DND-41 (cell line): ENCODE results near the gene PLEKHM3.

Source experiments
- ATAC-seq: fragments of 200-7000 bp; cut with Tn5 transposase; 3 replicates; pipeline ENCODE4 v1.9.1; 2021; ENCODE audit warnings: low read depth; ENCODE audit not compliant: insufficient read depth
- DNase-seq: peaks from one replicate; pipeline ENCODE4 v3.0.0-alpha.2; 2020
- H2AFZ ChIP-seq: 2 replicates; pipeline ENCODE4 v1.6.0; 2012; ENCODE audit warnings: low read depth, low read length
- H3K27ac ChIP-seq: 2 replicates; pipeline ENCODE4 v1.5.1; 2012; ENCODE audit warnings: low read length, inconsistent platforms
- H3K27me3 ChIP-seq: fragments of 200-600 bp; sonication (generic); 2 replicates; pipeline ENCODE4 v1.6.0; 2012; ENCODE audit warnings: low read length, mild to moderate bottlenecking, inconsistent platforms; ENCODE audit not compliant: insufficient read depth, poor library complexity
- H3K36me3 ChIP-seq: 2 replicates; pipeline ENCODE4 v1.5.1; 2012; ENCODE audit warnings: low read length, inconsistent platforms; ENCODE audit not compliant: insufficient read depth
- H3K4me1 ChIP-seq: 2 replicates; pipeline ENCODE4 v1.5.1; 2012; ENCODE audit warnings: mild to moderate bottlenecking, low read length; ENCODE audit not compliant: insufficient read depth
- H3K4me2 ChIP-seq: 2 replicates; pipeline ENCODE4 v1.6.0; 2012; ENCODE audit warnings: mild to moderate bottlenecking, moderate library complexity, low read length, inconsistent platforms; ENCODE audit not compliant: insufficient read depth
- H3K4me3 ChIP-seq, 2 experiments: fragments of 200-600 bp in 1 of 2; shearing (Covaris generic) in 1 of 2; 2 replicates each; pipeline ENCODE4 v1.5.1; 2012 to 2016; ENCODE audit warnings: inconsistent platforms in 2 of 2, low read length in 2 of 2, mild to moderate bottlenecking in 2 of 2, low read depth in 1 of 2, moderate library complexity in 1 of 2
- H3K79me2 ChIP-seq: 2 replicates; pipeline ENCODE4 v1.6.0; 2012; ENCODE audit warnings: low read length, inconsistent platforms; ENCODE audit not compliant: insufficient read depth
- H3K9ac ChIP-seq: 2 replicates; pipeline ENCODE4 v1.6.0; 2012; ENCODE audit warnings: low read depth, mild to moderate bottlenecking, inconsistent platforms, low read length, moderate library complexity
- H3K9me3 ChIP-seq: 2 replicates; pipeline ENCODE4 v1.5.1; 2012; ENCODE audit warnings: low read length, moderate library complexity, mild to moderate bottlenecking, inconsistent platforms; ENCODE audit not compliant: insufficient read depth, severe bottlenecking
- H4K20me1 ChIP-seq: 2 replicates; pipeline ENCODE4 v1.6.0; 2012; ENCODE audit warnings: low read length; ENCODE audit not compliant: insufficient read depth
- CTCF ChIP-seq: IDR thresholded peaks from 2 replicates; pipeline ENCODE4 v1.5.1; 2012; ENCODE audit warnings: borderline replicate concordance, low read length, moderate library complexity, mild to moderate bottlenecking; ENCODE audit not compliant: poor library complexity, severe bottlenecking; ENCODE audit errors: extremely low read depth
- EZH2 ChIP-seq: IDR thresholded peaks from 3 replicates; pipeline ENCODE4 v1.6.1; 2012; ENCODE audit warnings: borderline replicate concordance, low read depth, mild to moderate bottlenecking, moderate library complexity, low read length, inconsistent platforms; ENCODE audit not compliant: severe bottlenecking

PLEKHM3 gene

GRCh38 chr2:207855591-207855990 is 169.7 kb downstream of the PLEKHM3 start:
- no peak for DNase-seq
- Histone ChIP-seq H3K9me3 (no peaks in the 10 kb centered on the region), H3K9ac (no peak overlapping the region), H3K4me3 (no peak overlapping the region), H3K4me2 (no peak overlapping the region), H3K36me3 (peaks cover 7% of the 10 kb centered on the region; the same call in 1 of the 2 replicates), H3K27me3 (no peaks in the 10 kb centered on the region), H4K20me1 (no peaks in the 10 kb centered on the region), H3K79me2 (no peaks in the 10 kb centered on the region), H2AFZ (no peak overlapping the region), H3K27ac (no peak overlapping the region), H3K4me1 (no peaks in the 10 kb centered on the region)
- TF ChIP-seq EZH2 (no peak), CTCF (no peak)
- no peak for ATAC-seq

GRCh38 chr2:207854484-207855440 is 170.6 kb downstream of the PLEKHM3 start:
- TF ChIP-seq CTCF (no peak), EZH2 (no peak)
- H3K4me2 ChIP-seq: no peak overlapping the region
- no peak for ATAC-seq

GRCh38 chr2:207852791-207853190 is 172.5 kb downstream of the PLEKHM3 start:
- Histone ChIP-seq H3K9ac (no peak overlapping the region), H3K79me2 (no peaks in the 10 kb centered on the region), H3K4me1 (peaks cover 2% of the 10 kb centered on the region; the same call in 1 of the 2 replicates), H3K4me2 (no peak overlapping the region), H3K9me3 (no peaks in the 10 kb centered on the region), H3K27me3 (no peaks in the 10 kb centered on the region), H4K20me1 (no peaks in the 10 kb centered on the region), H2AFZ (no peak overlapping the region), H3K27ac (no peak overlapping the region), H3K36me3 (no peaks in the 10 kb centered on the region), H3K4me3 (no peak overlapping the region)
- TF ChIP-seq CTCF (no peak), EZH2 (no peak)
- DNase-seq (no peak), ATAC-seq (no peak)

More at GRCh38 chr2:207854484-207855440, 170.6 kb downstream of the PLEKHM3 start:
- Histone ChIP-seq H3K4me1 (no peaks in the 10 kb centered on the region), H3K27me3 (no peaks in the 10 kb centered on the region), H3K79me2 (no peaks in the 10 kb centered on the region), H3K9me3 (no peaks in the 10 kb centered on the region), H4K20me1 (no peaks in the 10 kb centered on the region), H3K27ac (no peak overlapping the region), H2AFZ (no peak overlapping the region), H3K9ac (no peak overlapping the region), H3K4me3 (no peak overlapping the region), H3K36me3 (no peaks in the 10 kb centered on the region; the same call in 1 of the 2 replicates)
- no peak for DNase-seq
